Testis (tissue), 2 donors: ENCODE results near the gene DLL3.

ENCODE experiments used
- POLR2A ChIP-seq: fragments of 450-650 bp; IDR thresholded peaks from one replicate; pipeline ENCODE4 v1.6.1; 2017; ENCODE audit warnings: antibody characterized with exemption, mild to moderate bottlenecking, moderate library complexity
- TF ChIP-seq, protein P1 (sequence below), 3 experiments: fragments of 450-650 bp in 2 of 3; fragments of 200-600 bp in 1 of 3; sonication (generic) in 1 of 3; IDR thresholded peaks; one replicate each; pipeline ENCODE4 v1.5.1; 2016 to 2019; ENCODE audit warnings: antibody characterized with exemption in 3 of 3, mild to moderate bottlenecking in 2 of 3, moderate library complexity in 1 of 3

DNA sequence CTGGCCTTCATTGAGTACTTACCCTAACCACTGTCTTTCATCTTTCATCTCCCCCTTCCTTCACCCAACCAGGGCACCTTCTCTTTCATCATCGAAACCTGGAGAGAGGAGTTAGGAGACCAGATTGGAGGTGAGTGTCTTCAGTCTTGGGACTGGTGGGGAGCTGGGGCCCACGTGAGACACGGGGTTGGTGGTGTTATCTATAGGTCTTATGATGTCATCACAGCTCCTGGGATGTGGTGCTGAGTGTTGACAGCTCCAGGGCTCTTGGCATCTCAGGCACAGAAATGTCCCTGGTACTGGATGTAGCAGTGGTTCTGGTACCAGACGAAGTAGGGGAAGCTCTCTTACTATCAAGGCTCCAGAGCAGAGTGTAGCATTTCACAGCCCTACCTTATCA is 1.8 kb downstream of the DLL3 start:
- no peak for TF ChIP-seq POLR2A
- TF ChIP-seq, protein P1, sequence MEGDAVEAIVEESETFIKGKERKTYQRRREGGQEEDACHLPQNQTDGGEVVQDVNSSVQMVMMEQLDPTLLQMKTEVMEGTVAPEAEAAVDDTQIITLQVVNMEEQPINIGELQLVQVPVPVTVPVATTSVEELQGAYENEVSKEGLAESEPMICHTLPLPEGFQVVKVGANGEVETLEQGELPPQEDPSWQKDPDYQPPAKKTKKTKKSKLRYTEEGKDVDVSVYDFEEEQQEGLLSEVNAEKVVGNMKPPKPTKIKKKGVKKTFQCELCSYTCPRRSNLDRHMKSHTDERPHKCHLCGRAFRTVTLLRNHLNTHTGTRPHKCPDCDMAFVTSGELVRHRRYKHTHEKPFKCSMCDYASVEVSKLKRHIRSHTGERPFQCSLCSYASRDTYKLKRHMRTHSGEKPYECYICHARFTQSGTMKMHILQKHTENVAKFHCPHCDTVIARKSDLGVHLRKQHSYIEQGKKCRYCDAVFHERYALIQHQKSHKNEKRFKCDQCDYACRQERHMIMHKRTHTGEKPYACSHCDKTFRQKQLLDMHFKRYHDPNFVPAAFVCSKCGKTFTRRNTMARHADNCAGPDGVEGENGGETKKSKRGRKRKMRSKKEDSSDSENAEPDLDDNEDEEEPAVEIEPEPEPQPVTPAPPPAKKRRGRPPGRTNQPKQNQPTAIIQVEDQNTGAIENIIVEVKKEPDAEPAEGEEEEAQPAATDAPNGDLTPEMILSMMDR (IDR thresholded peaks at IDR 0.05): no peak
